CD4-positive, alpha-beta memory T cell (primary cell): Measurements from ENCODE around the gene RNF223. TPM values are rescaled to one million over a fixed set of nuclear protein-coding genes. Genes with fewer than 3 reads are reported as not detected.
"Not testable (repeated sequence)": the region's sequence is repeated elsewhere in the genome, so short reads cannot be mapped to it uniquely, and the experiment has no call there.

ENCODE experiments used
- CTCF ChIA-PET: fragments of 350-600 bp; sonication (Branson Sonifier 250); formaldehyde crosslinking; loops from one replicate; lab custom pipeline; 2021; ENCODE audit warnings: inconsistent platforms; ENCODE audit not compliant: partially characterized antibody; lab: Charles Lee
- POLR2A ChIA-PET: fragments of 350-600 bp; sonication (Branson Sonifier 250); formaldehyde crosslinking; loops from one replicate; lab custom pipeline; 2021; ENCODE audit not compliant: partially characterized antibody; lab: Charles Lee
- DNase-seq, 5 donors: peaks; one replicate each; pipeline versions ENCODE4 v3.0.0 to v3.0.0-alpha.2; 2020 to 2022; ENCODE audit warnings: mixed read lengths in 1 of 5
- H3K27ac ChIP-seq: one replicate; pipeline ENCODE4 v1.7.0; 2013; ENCODE audit warnings: low read depth, low read length
- H3K27me3 ChIP-seq: 2 replicates; pipeline ENCODE4 v1.7.0; 2013; ENCODE audit warnings: mild to moderate bottlenecking, low read length, moderate library complexity; ENCODE audit not compliant: insufficient read depth
- H3K36me3 ChIP-seq: 2 replicates; pipeline ENCODE4 v1.7.0; 2013; ENCODE audit warnings: mild to moderate bottlenecking, low read length, moderate library complexity; ENCODE audit not compliant: insufficient read depth
- H3K4me1 ChIP-seq: 2 replicates; pipeline ENCODE4 v1.7.0; 2013; ENCODE audit warnings: mild to moderate bottlenecking, low read length, moderate library complexity; ENCODE audit not compliant: insufficient read depth
- H3K4me3 ChIP-seq, 2 donors: one replicate each; pipeline ENCODE4 v1.7.0; 2013; ENCODE audit warnings: low read length in 2 of 2, mild to moderate bottlenecking in 1 of 2
- H3K9me3 ChIP-seq, 2 donors: one replicate each; pipeline ENCODE4 v1.7.0; 2013; ENCODE audit warnings: low read length in 2 of 2, control low read depth in 1 of 2; ENCODE audit not compliant: control insufficient read depth in 1 of 2
- H3K27ac Mint-ChIP-seq, 7 donors: one replicate each; pipeline ENCODE4 v1.8.0; 2020 to 2021; ENCODE audit warnings: mixed read lengths in 7 of 7, mild to moderate bottlenecking in 6 of 7, inconsistent platforms in 3 of 7, moderate library complexity in 3 of 7
- H3K27me3 Mint-ChIP-seq, 2 donors: one replicate each; pipeline ENCODE4 v1.8.0; 2020 to 2021; ENCODE audit warnings: mixed read lengths in 2 of 2
- H3K36me3 Mint-ChIP-seq, 2 donors: one replicate each; pipeline ENCODE4 v1.8.0; 2020 to 2021; ENCODE audit warnings: mixed read lengths in 2 of 2, inconsistent platforms in 1 of 2, mild to moderate bottlenecking in 1 of 2
- H3K4me1 Mint-ChIP-seq, 4 donors: one replicate each; pipeline ENCODE4 v1.8.0; 2020 to 2021; ENCODE audit warnings: mixed read lengths in 4 of 4, mild to moderate bottlenecking in 1 of 4
- H3K4me3 Mint-ChIP-seq, 8 donors: one replicate each; pipeline ENCODE4 v1.8.0; 2020 to 2021; ENCODE audit warnings: mixed read lengths in 8 of 8, mild to moderate bottlenecking in 7 of 8, moderate library complexity in 6 of 8, inconsistent platforms in 3 of 8
- H3K9me3 Mint-ChIP-seq, 8 donors: one replicate each; pipeline ENCODE4 v1.8.0; 2020 to 2021; ENCODE audit warnings: mixed read lengths in 8 of 8, mild to moderate bottlenecking in 5 of 8, inconsistent platforms in 3 of 8, moderate library complexity in 1 of 8
- intact Hi-C: fragments of 100-400 bp; cut with micrococcal nuclease; formaldehyde crosslinking; loops from one replicate; pipeline ENCODE4 v1.15.1; 2023
- polyA plus RNA-seq, 2 donors: library from polyadenylated mRNA; unstranded; fragments of 300-500 nt; fragmentation: Illumina TruSeq; gene quantifications; one replicate each; pipeline ENCODE4 v1.2.3, GENCODE V29; 2021
- total RNA-seq, 2 experiments: library from RNA; stranded (reverse); gene quantifications; one replicate each; pipeline ENCODE4 v1.2.3, GENCODE V29; 2021

Gene RNF223
- total and polyA plus RNA-seq, 4 experiments from 2014 or later: not detected

DNA sequence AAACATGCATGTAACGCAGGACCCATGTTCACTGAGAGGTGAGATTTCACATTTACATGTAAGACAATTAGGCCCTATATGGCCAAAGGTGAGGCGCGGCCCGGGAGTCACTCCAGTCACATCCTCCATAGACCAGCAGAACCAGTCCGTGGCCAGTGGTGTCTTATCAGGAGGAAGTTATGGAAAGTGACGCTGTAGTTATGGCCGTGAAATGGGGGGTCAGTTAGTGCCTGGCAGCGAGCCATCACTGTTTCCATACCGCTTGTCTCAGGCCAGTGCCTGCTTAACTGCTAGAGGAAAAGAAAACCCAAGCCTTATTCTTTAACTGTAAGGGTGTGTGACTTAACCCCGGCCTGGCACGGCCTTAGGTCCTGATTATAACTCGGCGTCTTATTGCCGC, 35.6 kb upstream of the RNF223 start:
- Histone ChIP-seq H3K27me3 (no peaks in the 10 kb centered on the region), H3K4me3 (no peak overlapping the region), H3K9me3 (peaks cover 0 to 4% of the 10 kb centered on the region in 2 donors), H3K27ac (no peak overlapping the region), H3K36me3 (no peaks in the 10 kb centered on the region), H3K4me1 (peaks cover 3% of the 10 kb centered on the region)
- Mint-ChIP-seq H3K9me3 (peaks cover 0 to 6% (median 3%) of the 10 kb centered on the region in 8 donors), H3K4me1 (peaks cover 4 to 26% (median 12%) of the 10 kb centered on the region in 4 donors), H3K27ac (no peak overlapping the region), H3K36me3 (peaks cover 6 to 16% of the 10 kb centered on the region in 2 donors), H3K4me3 (no peak overlapping the region), H3K27me3 (no peaks in the 10 kb centered on the region)
- ChIA-PET POLR2A (no interaction called here), CTCF (interaction anchor here (1.0 to 1.7 kb wide), 3 partner anchors 12 to 182 kb away, joined by 3 to 8 read pairs (median 3); no protein-coding TSS in a partner anchor)
- intact Hi-C loops: no loop called here
- no peak for DNase-seq

DNA sequence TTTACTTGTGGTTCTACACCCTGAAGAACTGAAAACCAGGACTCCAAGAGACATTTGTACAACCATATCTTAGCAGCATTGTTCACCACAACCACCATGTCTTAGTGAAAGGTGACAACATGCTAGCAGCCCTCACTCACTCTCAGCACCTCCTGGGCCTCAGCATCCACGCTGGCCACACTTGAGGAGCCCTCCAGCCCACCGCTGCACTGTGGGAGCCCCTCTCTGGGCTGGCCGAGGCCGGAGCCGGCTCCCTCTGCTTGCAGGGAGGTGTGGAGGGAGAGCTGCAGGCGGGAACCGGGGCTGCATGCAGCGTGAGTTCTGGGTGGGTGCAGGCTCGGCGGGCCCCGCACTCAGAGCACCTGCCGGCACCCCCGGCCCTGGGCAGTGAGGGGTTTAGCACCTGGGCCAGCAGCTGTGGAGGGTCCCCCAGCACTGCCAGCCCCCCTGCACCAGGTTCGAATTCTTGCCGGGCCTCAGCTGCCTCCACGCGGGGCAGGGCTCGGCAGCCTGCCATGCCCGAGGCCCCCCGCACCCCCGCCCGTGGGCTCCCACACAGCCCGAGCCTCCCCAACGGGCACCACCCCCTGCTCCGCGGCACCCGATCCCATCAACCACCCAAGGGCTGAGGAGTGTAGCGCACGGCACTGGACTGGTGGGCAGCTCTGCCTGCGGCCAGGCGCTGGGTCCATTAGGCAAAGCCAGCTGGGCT, 32.6 kb upstream of the RNF223 start:
- DNase-seq: no peak
- no peaks in the 10 kb centered on the region for H3K27me3 ChIP-seq
- H3K9me3 Mint-ChIP-seq: no peaks in the 10 kb centered on the region
- intact Hi-C loops: no loop called here
- H3K36me3 Mint-ChIP-seq: peaks cover 2 to 3% of the 10 kb centered on the region in 2 donors
- H3K4me3 ChIP-seq: no peak overlapping the region
- no peak overlapping the region for H3K27ac ChIP-seq
- no peaks in the 10 kb centered on the region for H3K36me3 ChIP-seq
- H3K27ac Mint-ChIP-seq: no peak overlapping the region
- ChIA-PET POLR2A (no interaction called here), CTCF (no interaction called here)
- peaks cover 19% of the 10 kb centered on the region for H3K4me1 ChIP-seq
- H3K4me1 Mint-ChIP-seq: peaks cover 9 to 44% (median 22%) of the 10 kb centered on the region in 4 donors
- no peaks in the 10 kb centered on the region for H3K9me3 ChIP-seq
- H3K4me3 Mint-ChIP-seq: no peak overlapping the region
- H3K27me3 Mint-ChIP-seq: no peaks in the 10 kb centered on the region

- Mint-ChIP-seq H3K4me1 (peaks cover 15 to 59% (median 35%) of the 10 kb centered on the region in 4 donors), H3K9me3 (peaks cover 0 to 12% (median 9%) of the 10 kb centered on the region in 8 donors), H3K4me3 (peak overlapping the region in 4 of 8 donors; percentile 7 to 41 (median 18)), H3K27ac (peak overlapping the region in 2 of 7 donors; percentile 21 to 78)
- H3K27ac ChIP-seq, CTCF ChIA-PET, H3K4me3 ChIP-seq, H3K36me3 ChIP-seq, DNase-seq, H3K27me3 Mint-ChIP-seq, H3K27me3 ChIP-seq, H3K9me3 ChIP-seq, H3K36me3 Mint-ChIP-seq, intact Hi-C loops: not testable (repeated sequence)
- POLR2A ChIA-PET: interaction anchor here (0.9 kb wide), 1 partner anchor 12 kb away, joined by 3 read pairs; the partner anchor contains the start of gene C1orf159
- H3K4me1 ChIP-seq: peaks cover 33% of the 10 kb centered on the region
These were observed 30.0 kb upstream of the RNF223 start for GRCh38 chr1:1104152-1104551.

- H3K9me3 ChIP-seq: no peaks in the 10 kb centered on the region
- no peaks in the 10 kb centered on the region for H3K36me3 ChIP-seq
- ChIA-PET POLR2A (interaction anchor here (0.8 kb wide), 1 partner anchor 14 kb away, joined by 3 read pairs; the partner anchor contains the start of gene C1orf159), CTCF (interaction anchor here (1.4 kb wide), 1 partner anchor 117 kb away, joined by 3 read pairs; no protein-coding TSS in a partner anchor)
- Mint-ChIP-seq H3K36me3 (peaks cover 6% of the 10 kb centered on the region in 2 donors), H3K27ac (no peak overlapping the region), H3K27me3 (no peaks in the 10 kb centered on the region), H3K4me3 (no peak overlapping the region), H3K9me3 (peaks cover 0 to 17% (median 13%) of the 10 kb centered on the region in 8 donors), H3K4me1 (peaks cover 15 to 56% (median 37%) of the 10 kb centered on the region in 4 donors)
- H3K4me1 ChIP-seq: peaks cover 44% of the 10 kb centered on the region
- intact Hi-C loops: no loop called here
- H3K27ac ChIP-seq: no peak overlapping the region
- DNase-seq: no peak
- no peak overlapping the region for H3K4me3 ChIP-seq
- no peaks in the 10 kb centered on the region for H3K27me3 ChIP-seq
These were observed 27.4 kb upstream of the RNF223 start for GRCh38 chr1:1101503-1101902.

DNA sequence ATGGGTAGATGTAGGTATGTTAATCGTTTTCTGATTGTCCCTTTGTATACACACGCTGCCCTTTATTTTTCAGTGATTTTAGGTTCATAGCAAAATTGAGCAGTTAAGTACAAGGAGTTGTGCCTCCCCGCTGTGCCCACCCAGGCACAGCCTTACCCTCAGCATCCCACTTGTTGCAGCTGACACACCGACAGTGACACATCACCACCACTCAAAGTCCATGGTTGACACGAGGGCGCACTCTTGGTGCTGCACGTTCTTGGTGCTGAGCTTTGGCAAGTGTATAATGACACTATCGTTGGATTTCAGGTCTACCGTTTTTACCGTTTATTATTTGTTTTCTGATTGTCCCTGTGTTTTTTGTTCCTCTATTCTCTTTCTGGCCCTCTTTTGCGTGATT, 26.2 kb upstream of the RNF223 start:
- Histone ChIP-seq H3K27ac (no peak overlapping the region), H3K27me3 (no peaks in the 10 kb centered on the region), H3K4me3 (no peak overlapping the region), H3K36me3 (no peaks in the 10 kb centered on the region), H3K9me3 (no peaks in the 10 kb centered on the region), H3K4me1 (peaks cover 44% of the 10 kb centered on the region)
- intact Hi-C loops: no loop called here
- Mint-ChIP-seq H3K27ac (peak overlapping the region in 2 of 7 donors; percentile 39 to 59), H3K9me3 (peaks cover 0 to 17% (median 13%) of the 10 kb centered on the region in 8 donors), H3K4me3 (no peak overlapping the region), H3K36me3 (peaks cover 6% of the 10 kb centered on the region in 2 donors), H3K27me3 (no peaks in the 10 kb centered on the region), H3K4me1 (peaks cover 14 to 52% (median 37%) of the 10 kb centered on the region in 4 donors)
- DNase-seq: no peak
- ChIA-PET POLR2A (no interaction called here), CTCF (interaction anchor here (1.4 kb wide), 1 partner anchor 116 kb away, joined by 3 read pairs; no protein-coding TSS in a partner anchor)

GRCh38 chr1:1099506-1100183, 25.5 kb upstream of the RNF223 start:
- no peaks in the 10 kb centered on the region for H3K27me3 ChIP-seq
- H3K4me1 Mint-ChIP-seq: peaks cover 14 to 49% (median 36%) of the 10 kb centered on the region in 4 donors
- H3K36me3 ChIP-seq: no peaks in the 10 kb centered on the region
- H3K4me3 ChIP-seq: no peak overlapping the region
- H3K4me3 Mint-ChIP-seq: peak overlapping the region in 6 of 8 donors; percentile 12 to 54 (median 31)
- H3K9me3 Mint-ChIP-seq: peaks cover 0 to 17% (median 13%) of the 10 kb centered on the region in 8 donors
- no peak overlapping the region for H3K27ac ChIP-seq
- no peaks in the 10 kb centered on the region for H3K9me3 ChIP-seq
- DNase-seq: no peak
- ChIA-PET POLR2A (no interaction called here), CTCF (no interaction called here)
- intact Hi-C loops: no loop called here
- no peaks in the 10 kb centered on the region for H3K27me3 Mint-ChIP-seq
- H3K36me3 Mint-ChIP-seq: peaks cover 6% of the 10 kb centered on the region in 2 donors
- peaks cover 41% of the 10 kb centered on the region for H3K4me1 ChIP-seq
- H3K27ac Mint-ChIP-seq: peak overlapping the region; percentile 13 to 85 (median 73)
